Measurements from ENCODE around the gene PVALEF. TPM values are rescaled to one million over a fixed set of nuclear protein-coding genes. Genes with fewer than 3 reads are reported as not detected.

The PVALEF gene
- polyA plus RNA-seq, 1 of the 3 experiments (the other 2 are of a cell fraction) = not detected

- no peak overlapping the region for H3K4me3 ChIP-seq (ENCODE audit: low read depth in 2 of 2, low read length in 1 of 2)
- no peak for DNase-seq
- no peak overlapping the region for H2AFZ ChIP-seq (ENCODE audit: low read depth)
- H3K36me3 ChIP-seq (replicated peaks in 1 of 2; ENCODE audit: control insufficient read depth in 1 of 2, insufficient read depth in 2 of 2, low read length in 1 of 2) = peaks cover 0 to 2% of the 10 kb centered on the region in 2 experiments
- no peak overlapping the region for H3K4me2 ChIP-seq
- no peaks in the 10 kb centered on the region for H4K20me1 ChIP-seq (ENCODE audit: insufficient read depth)
- ChIA-PET POLR2A (no interaction called here), CTCF (interaction anchor here (1.5 to 2.2 kb wide), 3 partner anchors 18 to 75 kb away, joined by 3 to 11 read pairs (median 6); no protein-coding TSS in a partner anchor)
- TF ChIP-seq CTCF (IDR thresholded peaks at IDR 0.05) (no peak), MEF2A (IDR thresholded peaks at IDR 0.05; ENCODE audit: borderline replicate concordance, low read depth) (no peak), MAX (IDR thresholded peaks at IDR 0.05; ENCODE audit: low read depth) (no peak), YY1 (IDR thresholded peaks at IDR 0.05; ENCODE audit: low read depth) (no peak), NRF1 (IDR thresholded peaks at IDR 0.05; ENCODE audit: low read depth, low read length) (no peak), REST (IDR thresholded peaks at IDR 0.05; ENCODE audit: low read depth, low read length) (no peak), FOSL2 (IDR thresholded peaks at IDR 0.05; ENCODE audit: borderline replicate concordance, low read depth) (no peak), JUND (IDR thresholded peaks at IDR 0.05) (no peak), RFX5 (IDR thresholded peaks at IDR 0.05; ENCODE audit: low read length) (no peak), POLR2AphosphoS5 (IDR thresholded peaks at IDR 0.05; ENCODE audit: low read depth, low read length) (no peak), TEAD4 (IDR thresholded peaks at IDR 0.05; ENCODE audit: borderline replicate concordance, insufficient read depth) (no peak), GATA2 (CRISPR knock-in tag; IDR thresholded peaks at IDR 0.05) (no peak), NFIC (IDR thresholded peaks at IDR 0.05; ENCODE audit: borderline replicate concordance) (no peak), RCOR1 (IDR thresholded peaks at IDR 0.05; ENCODE audit: low read length) (no peak), EP300 (IDR thresholded peaks at IDR 0.05; ENCODE audit: borderline replicate concordance in 1 of 2, low read depth in 1 of 2, low read length in 1 of 2) (no peak), GABPA (IDR thresholded peaks at IDR 0.05; ENCODE audit: low read depth) (no peak), ELF1 (IDR thresholded peaks at IDR 0.05) (no peak)
- TF ChIP-seq, protein P1, sequence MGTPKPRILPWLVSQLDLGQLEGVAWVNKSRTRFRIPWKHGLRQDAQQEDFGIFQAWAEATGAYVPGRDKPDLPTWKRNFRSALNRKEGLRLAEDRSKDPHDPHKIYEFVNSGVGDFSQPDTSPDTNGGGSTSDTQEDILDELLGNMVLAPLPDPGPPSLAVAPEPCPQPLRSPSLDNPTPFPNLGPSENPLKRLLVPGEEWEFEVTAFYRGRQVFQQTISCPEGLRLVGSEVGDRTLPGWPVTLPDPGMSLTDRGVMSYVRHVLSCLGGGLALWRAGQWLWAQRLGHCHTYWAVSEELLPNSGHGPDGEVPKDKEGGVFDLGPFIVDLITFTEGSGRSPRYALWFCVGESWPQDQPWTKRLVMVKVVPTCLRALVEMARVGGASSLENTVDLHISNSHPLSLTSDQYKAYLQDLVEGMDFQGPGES (IDR thresholded peaks at IDR 0.05; ENCODE audit: low read depth, low read length) = no peak
- TF ChIP-seq, protein P2, sequence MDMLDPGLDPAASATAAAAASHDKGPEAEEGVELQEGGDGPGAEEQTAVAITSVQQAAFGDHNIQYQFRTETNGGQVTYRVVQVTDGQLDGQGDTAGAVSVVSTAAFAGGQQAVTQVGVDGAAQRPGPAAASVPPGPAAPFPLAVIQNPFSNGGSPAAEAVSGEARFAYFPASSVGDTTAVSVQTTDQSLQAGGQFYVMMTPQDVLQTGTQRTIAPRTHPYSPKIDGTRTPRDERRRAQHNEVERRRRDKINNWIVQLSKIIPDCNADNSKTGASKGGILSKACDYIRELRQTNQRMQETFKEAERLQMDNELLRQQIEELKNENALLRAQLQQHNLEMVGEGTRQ (IDR thresholded peaks at IDR 0.05; ENCODE audit: borderline replicate concordance, low read depth, low read length) = no peak
- TF ChIP-seq, protein P3, sequence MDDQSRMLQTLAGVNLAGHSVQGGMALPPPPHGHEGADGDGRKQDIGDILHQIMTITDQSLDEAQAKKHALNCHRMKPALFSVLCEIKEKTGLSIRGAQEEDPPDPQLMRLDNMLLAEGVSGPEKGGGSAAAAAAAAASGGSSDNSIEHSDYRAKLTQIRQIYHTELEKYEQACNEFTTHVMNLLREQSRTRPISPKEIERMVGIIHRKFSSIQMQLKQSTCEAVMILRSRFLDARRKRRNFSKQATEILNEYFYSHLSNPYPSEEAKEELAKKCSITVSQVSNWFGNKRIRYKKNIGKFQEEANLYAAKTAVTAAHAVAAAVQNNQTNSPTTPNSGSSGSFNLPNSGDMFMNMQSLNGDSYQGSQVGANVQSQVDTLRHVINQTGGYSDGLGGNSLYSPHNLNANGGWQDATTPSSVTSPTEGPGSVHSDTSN (IDR thresholded peaks at IDR 0.05) = no peak
- 91% methylated on average over 7 of the region's 13 CpGs for WGBS (ENCODE audit: low lambda C conversion rate)
- no peaks in the 10 kb centered on the region for H3K9me3 ChIP-seq
- H3K9me2 ChIP-seq = no peaks in the 10 kb centered on the region
- H3K27ac ChIP-seq (ENCODE audit: low read depth in 2 of 2, low read length in 1 of 2) = no peak overlapping the region
- H3F3A ChIP-seq (replicated peaks; ENCODE audit: insufficient read depth) = peaks cover under 1% of the 10 kb centered on the region
- no peak overlapping the region for H3K9ac ChIP-seq
- H3K4me1 ChIP-seq (ENCODE audit: control insufficient read depth in 1 of 2, insufficient read depth in 2 of 2, low read depth in 1 of 2, low read length in 1 of 2) = peaks cover 7 to 12% of the 10 kb centered on the region in 2 experiments; a peak in 3 of 4 replicates
- H3K27me3 ChIP-seq (ENCODE audit: insufficient read depth) = no peaks in the 10 kb centered on the region
- peaks cover 17% of the 10 kb centered on the region for H3K79me2 ChIP-seq (ENCODE audit: insufficient read depth)
Observed at GRCh38 chr17:81218459-81218858, 53.2 kb downstream of the PVALEF start.
